Measurements from ENCODE around the gene SPSB2.

The SPSB2 gene, protein sequence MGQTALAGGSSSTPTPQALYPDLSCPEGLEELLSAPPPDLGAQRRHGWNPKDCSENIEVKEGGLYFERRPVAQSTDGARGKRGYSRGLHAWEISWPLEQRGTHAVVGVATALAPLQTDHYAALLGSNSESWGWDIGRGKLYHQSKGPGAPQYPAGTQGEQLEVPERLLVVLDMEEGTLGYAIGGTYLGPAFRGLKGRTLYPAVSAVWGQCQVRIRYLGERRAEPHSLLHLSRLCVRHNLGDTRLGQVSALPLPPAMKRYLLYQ

DNA sequence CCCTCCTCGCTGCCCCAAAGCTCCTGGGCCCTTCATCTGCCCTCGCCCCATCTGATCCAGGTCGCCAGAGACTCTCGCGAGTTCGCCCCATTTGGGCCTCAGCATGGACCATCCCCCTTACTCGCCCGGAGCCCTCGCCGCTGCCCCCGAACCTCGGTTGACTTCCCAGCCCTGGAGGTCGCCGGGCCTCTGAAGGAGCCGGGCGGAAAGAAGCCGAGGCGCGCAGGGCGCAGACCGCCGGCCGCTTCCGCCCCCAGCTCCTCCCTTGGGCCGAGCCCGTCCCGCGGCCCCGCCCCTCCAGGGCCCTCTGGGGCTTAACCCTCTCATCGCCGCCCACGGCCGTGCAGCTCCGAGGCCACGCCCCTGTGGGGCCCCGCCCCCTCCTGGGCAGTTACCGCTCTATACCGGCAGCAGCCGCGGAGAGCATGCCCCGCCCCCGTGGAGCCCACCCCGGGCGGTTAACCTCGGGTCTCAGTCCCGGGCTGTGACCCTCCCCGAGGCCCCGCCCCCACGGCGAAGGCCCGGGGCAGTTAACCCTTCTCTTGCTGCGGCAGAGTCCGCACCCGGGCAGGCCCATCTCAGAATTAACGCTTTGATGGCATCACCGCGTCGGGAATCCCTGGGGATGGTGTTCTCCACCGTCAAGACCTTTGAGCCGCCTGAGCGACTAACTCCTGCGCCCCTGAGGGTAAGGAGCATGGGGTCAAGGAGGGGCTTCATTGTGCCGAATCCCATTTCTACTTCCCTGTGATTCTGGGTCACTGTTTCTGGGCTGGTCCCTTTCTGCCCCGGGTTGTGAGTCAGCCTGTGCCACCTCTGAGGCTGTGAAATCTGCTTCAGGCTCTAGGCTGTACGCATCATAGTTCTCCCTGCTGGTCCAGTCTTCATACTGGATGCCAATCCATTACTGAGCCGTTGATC lies at the start of gene SPSB2:
Gene SPSB2, minus strand, starts transcription at position 210 of the 921 bp plus-strand sequence. CDS start 402 bp downstream, outside the sequence.
- ChIA-PET POLR2A (interaction anchor here (0.5 to 4.8 kb wide), 17 partner anchors 8 to 337 kb away, joined by 3 to 46 read pairs (median 3); partner anchors contain the start of genes C12orf57, CDCA3, RNU7-1 and USP5), CTCF (interaction anchor here (0.7 to 11.3 kb wide), 55 partner anchors 9 to 324 kb away, joined by 3 to 130 read pairs (median 5); partner anchors contain the start of genes C1RL, CDCA3, LRRC23 and MLF2)
- peak; percentile 98 for DNase-seq (ENCODE audit: extremely low spot score)
- TF ChIP-seq, protein P1, sequence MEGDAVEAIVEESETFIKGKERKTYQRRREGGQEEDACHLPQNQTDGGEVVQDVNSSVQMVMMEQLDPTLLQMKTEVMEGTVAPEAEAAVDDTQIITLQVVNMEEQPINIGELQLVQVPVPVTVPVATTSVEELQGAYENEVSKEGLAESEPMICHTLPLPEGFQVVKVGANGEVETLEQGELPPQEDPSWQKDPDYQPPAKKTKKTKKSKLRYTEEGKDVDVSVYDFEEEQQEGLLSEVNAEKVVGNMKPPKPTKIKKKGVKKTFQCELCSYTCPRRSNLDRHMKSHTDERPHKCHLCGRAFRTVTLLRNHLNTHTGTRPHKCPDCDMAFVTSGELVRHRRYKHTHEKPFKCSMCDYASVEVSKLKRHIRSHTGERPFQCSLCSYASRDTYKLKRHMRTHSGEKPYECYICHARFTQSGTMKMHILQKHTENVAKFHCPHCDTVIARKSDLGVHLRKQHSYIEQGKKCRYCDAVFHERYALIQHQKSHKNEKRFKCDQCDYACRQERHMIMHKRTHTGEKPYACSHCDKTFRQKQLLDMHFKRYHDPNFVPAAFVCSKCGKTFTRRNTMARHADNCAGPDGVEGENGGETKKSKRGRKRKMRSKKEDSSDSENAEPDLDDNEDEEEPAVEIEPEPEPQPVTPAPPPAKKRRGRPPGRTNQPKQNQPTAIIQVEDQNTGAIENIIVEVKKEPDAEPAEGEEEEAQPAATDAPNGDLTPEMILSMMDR (IDR thresholded peaks at IDR 0.05; ENCODE audit: control extremely low read depth, extremely low read depth, low read depth, missing control alignments): no peak

GRCh38 chr12:6921996-6922946 lies 49.2 kb upstream of the SPSB2 start:
- CTCF ChIA-PET: interaction anchor here (1.0 to 2.9 kb wide), 9 partner anchors 10 to 187 kb away, joined by 3 to 12 read pairs (median 6); partner anchors contain the start of genes PTPN6 and SPSB2

GRCh38 chr12:6921539-6921938 lies 48.4 kb upstream of the SPSB2 start:
- POLR2A ChIA-PET: interaction anchor here (1.0 kb wide), 1 partner anchor 22 kb away, joined by 3 read pairs; the partner anchor contains the start of genes C12orf57 and RNU7-1
- TF ChIP-seq, protein P1 (IDR thresholded peaks at IDR 0.05; ENCODE audit: control extremely low read depth, extremely low read depth, low read depth, missing control alignments): no peak
- CTCF ChIA-PET: interaction anchor here (1.0 to 2.9 kb wide), 9 partner anchors 10 to 188 kb away, joined by 3 to 12 read pairs (median 6); partner anchors contain the start of genes PTPN6 and SPSB2
- DNase-seq (ENCODE audit: extremely low spot score): no peak

More at GRCh38 chr12:6921996-6922946, 49.2 kb upstream of the SPSB2 start:
- POLR2A ChIA-PET: interaction anchor here (1.0 kb wide), 1 partner anchor 22 kb away, joined by 3 read pairs; the partner anchor contains the start of genes C12orf57 and RNU7-1
- TF ChIP-seq, protein P1 (IDR thresholded peaks at IDR 0.05; ENCODE audit: control extremely low read depth, extremely low read depth, low read depth, missing control alignments): no peak
- DNase-seq (ENCODE audit: extremely low spot score): no peak

DNA sequence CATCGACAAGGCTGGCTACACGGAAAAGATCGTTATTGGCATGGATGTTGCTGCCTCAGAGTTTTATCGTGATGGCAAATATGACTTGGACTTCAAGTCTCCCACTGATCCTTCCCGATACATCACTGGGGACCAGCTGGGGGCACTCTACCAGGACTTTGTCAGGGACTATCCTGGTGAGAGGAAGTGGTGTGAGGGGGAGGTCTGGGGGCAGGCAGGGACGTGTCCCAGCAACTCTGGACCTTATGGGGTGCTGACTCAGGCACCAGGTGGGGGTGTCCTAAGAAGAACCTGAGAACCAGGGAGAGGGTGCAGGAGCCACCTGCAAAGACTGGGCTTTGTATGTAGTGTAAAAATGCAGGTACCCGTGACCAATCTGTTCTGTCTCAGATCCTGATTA lies 46.5 kb upstream of the SPSB2 start:
- TF ChIP-seq, protein P1 (IDR thresholded peaks at IDR 0.05; ENCODE audit: control extremely low read depth, extremely low read depth, low read depth, missing control alignments): no peak
- ChIA-PET CTCF (interaction anchor here (1.0 to 1.6 kb wide), 4 partner anchors 9 to 47 kb away, joined by 3 to 6 read pairs (median 4); partner anchors contain the start of gene SPSB2), POLR2A (interaction anchor here (0.6 kb wide), 1 partner anchor 53 kb away, joined by 8 read pairs; no protein-coding TSS in a partner anchor)
- no peak for DNase-seq (ENCODE audit: extremely low spot score)

DNA sequence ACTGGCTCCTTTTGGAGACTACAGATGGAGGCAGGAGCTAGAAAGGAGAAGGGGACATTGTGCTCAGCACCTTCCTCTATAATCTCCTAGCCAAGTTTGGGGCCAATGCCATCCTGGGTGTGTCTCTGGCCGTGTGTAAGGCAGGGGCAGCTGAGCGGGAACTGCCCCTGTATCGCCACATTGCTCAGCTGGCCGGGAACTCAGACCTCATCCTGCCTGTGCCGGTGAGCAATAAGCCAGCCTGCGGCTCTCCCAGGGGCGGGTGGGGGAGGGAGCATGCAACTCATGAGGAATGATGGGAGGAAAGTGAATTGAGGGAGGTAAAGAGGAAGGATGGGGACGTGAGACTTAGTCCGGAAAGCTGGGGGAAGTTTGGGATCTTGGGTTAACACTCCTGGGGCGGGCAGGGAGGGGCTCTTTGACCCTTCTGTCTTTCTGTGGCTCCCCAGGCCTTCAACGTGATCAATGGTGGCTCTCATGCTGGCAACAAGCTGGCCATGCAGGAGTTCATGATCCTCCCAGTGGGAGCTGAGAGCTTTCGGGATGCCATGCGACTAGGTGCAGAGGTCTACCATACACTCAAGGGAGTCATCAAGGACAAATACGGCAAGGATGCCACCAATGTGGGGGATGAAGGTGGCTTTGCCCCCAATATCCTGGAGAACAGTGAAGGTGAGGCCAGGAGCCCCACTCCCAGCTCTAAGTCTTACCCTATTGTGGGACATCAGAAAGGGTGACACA lies 44.6 kb upstream of the SPSB2 start:
- CTCF ChIA-PET: interaction anchor here (0.8 to 2.8 kb wide), 5 partner anchors 21 to 192 kb away, joined by 3 to 11 read pairs (median 4); partner anchors contain the start of genes C12orf57 and RNU7-1
- TF ChIP-seq, protein P1 (IDR thresholded peaks at IDR 0.05; ENCODE audit: control extremely low read depth, extremely low read depth, low read depth, missing control alignments): no peak
- DNase-seq (ENCODE audit: extremely low spot score): no peak
- POLR2A ChIA-PET: no interaction called here
